Pancreas (tissue), 10 donors: ENCODE data around the gene CACNB1. TPM values are rescaled to one million over a fixed set of nuclear protein-coding genes. Genes with fewer than 3 reads are reported as not detected.
A peak's percentile ranks its signal among the peaks of the same experiment; 100 is the strongest.

ENCODE experiments used
- ATAC-seq, 4 donors: fragments of 200-7000 bp; cut with Tn5 transposase; one replicate each; pipeline versions ENCODE4 v1.8.0 to v1.9.1; 2020; ENCODE audit warnings: mild to moderate bottlenecking in 4 of 4, moderate library complexity in 4 of 4
- DNase-seq, 6 donors: peaks; one replicate each; pipeline ENCODE4 v3.0.0-alpha.2; 2020
- FAIRE-seq: peaks from 2 replicates; lab custom pipeline; 2012; peaks lifted over from hg19 to GRCh38; lab: Jason Lieb, UNC
- H3K27ac ChIP-seq, 4 donors: fragments of 200-600 bp; sonication (generic); 1 replicate in 3 of 4; 2 replicates in 1 of 4; pipeline versions ENCODE4 v1.5.0 to v1.8.0; 2020
- H3K27me3 ChIP-seq, 4 donors: fragments of 200-600 bp; one replicate each; pipeline ENCODE4 v1.8.0; 2021
- H3K36me3 ChIP-seq, 3 donors: fragments of 200-600 bp; sonication (generic) in 1 of 3; one replicate each; pipeline versions ENCODE4 v1.5.0 to v1.8.0; 2020 to 2021
- H3K4me1 ChIP-seq, 3 donors: fragments of 200-600 bp; one replicate each; pipeline ENCODE4 v1.8.0; 2021
- H3K4me3 ChIP-seq, 4 donors: fragments of 200-600 bp; sonication (generic) in 2 of 4; one replicate each; pipeline versions ENCODE4 v1.5.0 to v1.8.0; 2020 to 2021
- H3K9me3 ChIP-seq, 4 donors: fragments of 200-600 bp; one replicate each; pipeline ENCODE4 v1.8.0; 2021
- CTCF ChIP-seq, 4 donors: fragments of 200-600 bp; sonication (generic) in 3 of 4; IDR thresholded peaks; one replicate each; pipeline versions ENCODE4 v1.5.0 to v1.8.0; 2021; ENCODE audit warnings: antibody characterized with exemption in 4 of 4
- WGBS, 2 donors: extraction: QIAGEN DNeasy Blood & Tissue Kit; methylation state at CpG; one replicate each; pipeline ENCODE4 v1.1.7; 2013; 5-methylcytosine and 5-hydroxymethylcytosine counted together
- intact Hi-C, 3 donors: fragments of 100-400 bp; cut with DNase I; formaldehyde crosslinking; loops; one replicate each; pipeline versions ENCODE4 v1.11.1 to v1.14.2; 2022
- polyA plus RNA-seq, 2 donors: library from polyadenylated mRNA; stranded (reverse); fragments of 200-250 nt; gene quantifications; one replicate each; pipeline ENCODE4 v1.2.3, GENCODE V29; 2013
- total RNA-seq, 6 donors: library from RNA; stranded (reverse); fragmentation: NEBNext Ultra II Directional in 4 of 6; extraction: Animal tissue kit (Norgen Biotek cat#: 25700) in 4 of 6; gene quantifications; one replicate each; pipeline versions ENCODE4 v1.2.1 to v1.2.4, GENCODE V29; 2021 to 2023
- donor health status: healthy with polysubstance abuse.
- donor health status: DM: no; HTN: no; CAD: no; lungs with moderate emphysema.
- donor health status: DM: no; HTN: no; CAD: no.
- donor health status: control.
- donor health status: control.
- donor health status: Bipolar disorder and iron deficiency.
- donor health status: DM: yes; HTN: yes; CAD: no.
- donor health status: DM: no; HTN: no; CAD: no.
- donor health status: DM: no; HTN: no; CAD: no.
- donor health status: DM: yes; HTN: yes; CAD: no.

The CACNB1 gene
- total and polyA plus RNA-seq, 8 donors: 1.8 to 6.8 (median 2.9) TPM

GRCh38 chr17:39243155-39243554 is 45.7 kb upstream of the CACNB1 start:
- no peak for TF ChIP-seq CTCF (IDR thresholded peaks at IDR 0.05)
- H3K9me3 ChIP-seq: no peaks in the 10 kb centered on the region
- no peak for FAIRE-seq
- no peak overlapping the region for H3K4me3 ChIP-seq
- ATAC-seq: no peak
- H3K4me1 ChIP-seq: no peaks in the 10 kb centered on the region
- intact Hi-C loops: no loop called here
- no peak overlapping the region for H3K27ac ChIP-seq
- H3K36me3 ChIP-seq: no peaks in the 10 kb centered on the region
- no peak for DNase-seq
- WGBS, 2 donors: 47 to 49% methylated on average over 8 of the region's 8 CpGs
- H3K27me3 ChIP-seq: no peaks in the 10 kb centered on the region

GRCh38 chr17:39240631-39241030 is 43.2 kb upstream of the CACNB1 start:
- H3K9me3 ChIP-seq: no peaks in the 10 kb centered on the region
- no peak overlapping the region for H3K27ac ChIP-seq
- no peaks in the 10 kb centered on the region for H3K36me3 ChIP-seq
- intact Hi-C loops: no loop called here
- TF ChIP-seq CTCF (IDR thresholded peaks at IDR 0.05): no peak
- no peaks in the 10 kb centered on the region for H3K27me3 ChIP-seq
- H3K4me3 ChIP-seq: no peak overlapping the region
- ATAC-seq: no peak
- 66 to 81% methylated on average over 5 of the region's 5 CpGs for WGBS, 2 donors
- no peak for FAIRE-seq
- no peaks in the 10 kb centered on the region for H3K4me1 ChIP-seq
- DNase-seq: no peak

GRCh38 chr17:39239640-39240314 is 42.3 kb upstream of the CACNB1 start:
- Histone ChIP-seq H3K4me3 (no peak overlapping the region), H3K4me1 (no peaks in the 10 kb centered on the region), H3K36me3 (no peaks in the 10 kb centered on the region), H3K27ac (no peak overlapping the region), H3K27me3 (no peaks in the 10 kb centered on the region), H3K9me3 (no peaks in the 10 kb centered on the region)
- peak; percentile 25 to 52 (median 46) for TF ChIP-seq CTCF (IDR thresholded peaks at IDR 0.05)
- ATAC-seq: peak; percentile 60 to 83 (median 82)
- intact Hi-C loops: loop anchor here in 2 of 3 donors (10.0 kb wide), 1 partner anchor 265 kb away; no protein-coding TSS in a partner anchor
- WGBS, 2 donors: 17 to 18% methylated on average over 16 of the region's 16 CpGs
- DNase-seq: peak in 5 of 6 donors; percentile 30 to 81 (median 60)
- no peak for FAIRE-seq

- Histone ChIP-seq H3K4me3 (no peak overlapping the region), H3K9me3 (no peaks in the 10 kb centered on the region), H3K36me3 (no peaks in the 10 kb centered on the region), H3K27ac (no peak overlapping the region), H3K4me1 (no peaks in the 10 kb centered on the region), H3K27me3 (peaks cover 0 to under 1% (median 0%) of the 10 kb centered on the region in 4 donors)
- no peak for TF ChIP-seq CTCF (IDR thresholded peaks at IDR 0.05)
- ATAC-seq: peak in 3 of 4 donors; percentile 30 to 75 (median 56)
- no peak for FAIRE-seq
- DNase-seq: peak in 1 of 6 donors; percentile 53
- intact Hi-C loops: loop anchor here in 2 of 3 donors (10.0 kb wide), 1 partner anchor 264 kb away; no protein-coding TSS in a partner anchor
- WGBS, 2 donors: 28 to 34% methylated on average over 15 of the region's 15 CpGs
Measured at GRCh38 chr17:39238311-39238972, 41.0 kb upstream of the CACNB1 start.
